ENCODE data around the gene GPR50.

The GPR50 gene

GRCh38 chrX:151228935-151229334 is 52.6 kb downstream of the GPR50 start:
- DNase-seq, result no peak
